NOMO-1 (cell line): ENCODE measurements around the gene INSIG1.
A peak's percentile ranks its signal among the peaks of the same experiment; 100 is the strongest.

ENCODE experiments used
- DNase-seq, 2 experiments: peaks; one replicate each; lab custom pipeline; 2025; ENCODE audit not compliant: unreplicated experiment in 2 of 2; lab: John Stamatoyannopoulos, UW

INSIG1 gene

DNA sequence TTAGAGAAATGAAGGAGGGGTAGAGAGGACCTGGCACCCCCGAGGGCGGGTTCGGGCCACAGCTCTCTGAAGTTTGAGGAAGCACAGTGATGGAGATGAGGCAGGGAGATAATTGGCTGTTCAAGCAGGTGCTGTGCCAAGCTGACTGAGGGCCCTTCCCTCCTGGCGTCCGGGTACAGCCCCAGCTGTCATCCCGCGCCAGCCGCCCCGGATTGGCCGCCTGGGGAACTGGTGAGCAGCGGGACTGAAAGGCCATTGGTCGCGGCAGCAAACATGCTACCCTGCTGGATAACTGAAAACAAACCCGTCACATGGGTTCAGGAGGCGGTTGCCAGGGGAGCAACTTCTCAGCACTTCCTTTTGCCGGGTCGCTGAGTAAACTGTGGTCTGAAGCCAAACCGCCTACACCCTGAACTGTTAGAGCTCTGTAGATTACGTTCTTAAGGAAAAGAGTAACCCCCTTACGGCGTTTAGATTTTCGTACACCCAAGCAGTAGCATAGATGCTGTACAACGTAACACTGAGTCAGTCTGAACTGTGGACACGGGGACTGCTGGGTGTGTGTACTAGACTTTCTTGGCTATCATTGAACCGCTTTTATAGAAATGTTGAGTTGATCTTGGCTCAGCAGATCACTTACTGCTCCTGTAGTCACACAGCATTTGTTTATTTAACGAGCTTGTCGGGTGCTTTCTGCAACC lies 1.3 kb downstream of the INSIG1 start:
- DNase-seq: peak; percentile 85

DNA sequence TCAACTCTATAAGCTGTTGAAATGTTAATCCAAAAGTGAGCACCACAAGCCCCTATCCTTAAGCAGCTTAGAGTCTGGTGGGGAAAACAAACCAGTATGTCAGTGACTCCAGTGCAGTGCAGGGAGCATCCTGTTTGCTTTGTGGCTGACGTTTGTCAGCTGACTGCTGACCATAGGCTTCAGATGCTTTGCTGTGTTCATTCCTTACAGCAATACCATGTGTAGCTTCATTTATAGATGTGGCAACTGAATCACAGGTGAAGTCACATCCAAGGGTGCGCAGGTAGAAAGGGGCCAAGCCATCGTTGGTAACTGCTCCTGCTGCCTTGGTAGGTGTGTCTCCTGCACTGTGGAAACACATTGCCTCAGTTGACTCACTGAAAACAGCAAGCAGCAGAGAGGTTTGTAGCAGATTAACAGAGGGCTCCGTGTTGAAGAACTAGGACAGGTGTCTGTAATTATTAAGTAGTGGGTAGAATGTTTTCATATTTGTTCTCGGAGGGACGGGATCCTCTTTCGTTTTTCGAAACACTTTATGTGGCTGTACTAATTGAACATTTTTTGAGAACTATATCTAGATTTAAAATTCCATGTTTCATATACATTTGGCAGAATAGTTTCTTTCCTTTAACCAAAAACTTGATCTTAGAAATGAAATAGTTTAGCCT lies 2.0 kb downstream of the INSIG1 start:
- no peak for DNase-seq

GRCh38 chr7:155300641-155301452 lies 3.2 kb downstream of the INSIG1 start:
- DNase-seq: no peak

GRCh38 chr7:155303039-155303593 lies 5.4 kb downstream of the INSIG1 start:
- no peak for DNase-seq

DNA sequence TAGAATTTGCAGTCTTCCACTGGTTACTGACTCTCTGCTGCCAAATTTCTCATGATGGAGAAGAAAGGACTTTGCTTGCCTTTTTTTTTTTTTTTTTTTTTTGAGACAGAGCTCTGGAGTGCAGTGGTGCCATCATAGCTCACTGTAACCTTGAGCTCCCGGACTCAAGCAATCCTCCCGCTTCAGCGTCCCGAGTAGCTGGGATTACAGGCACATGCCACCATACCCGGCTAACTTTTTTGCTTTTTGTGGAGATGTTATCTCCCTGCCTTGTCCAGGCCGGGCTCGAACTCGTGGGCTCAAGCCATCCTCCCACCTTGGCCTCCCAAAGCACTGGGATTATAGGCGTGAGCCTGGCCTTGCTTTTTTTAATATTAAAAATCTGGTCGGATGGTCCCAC lies 6.2 kb downstream of the INSIG1 start:
- DNase-seq: no peak

GRCh38 chr7:155305231-155305904 lies 7.7 kb downstream of the INSIG1 start:
- DNase-seq: no peak

DNA sequence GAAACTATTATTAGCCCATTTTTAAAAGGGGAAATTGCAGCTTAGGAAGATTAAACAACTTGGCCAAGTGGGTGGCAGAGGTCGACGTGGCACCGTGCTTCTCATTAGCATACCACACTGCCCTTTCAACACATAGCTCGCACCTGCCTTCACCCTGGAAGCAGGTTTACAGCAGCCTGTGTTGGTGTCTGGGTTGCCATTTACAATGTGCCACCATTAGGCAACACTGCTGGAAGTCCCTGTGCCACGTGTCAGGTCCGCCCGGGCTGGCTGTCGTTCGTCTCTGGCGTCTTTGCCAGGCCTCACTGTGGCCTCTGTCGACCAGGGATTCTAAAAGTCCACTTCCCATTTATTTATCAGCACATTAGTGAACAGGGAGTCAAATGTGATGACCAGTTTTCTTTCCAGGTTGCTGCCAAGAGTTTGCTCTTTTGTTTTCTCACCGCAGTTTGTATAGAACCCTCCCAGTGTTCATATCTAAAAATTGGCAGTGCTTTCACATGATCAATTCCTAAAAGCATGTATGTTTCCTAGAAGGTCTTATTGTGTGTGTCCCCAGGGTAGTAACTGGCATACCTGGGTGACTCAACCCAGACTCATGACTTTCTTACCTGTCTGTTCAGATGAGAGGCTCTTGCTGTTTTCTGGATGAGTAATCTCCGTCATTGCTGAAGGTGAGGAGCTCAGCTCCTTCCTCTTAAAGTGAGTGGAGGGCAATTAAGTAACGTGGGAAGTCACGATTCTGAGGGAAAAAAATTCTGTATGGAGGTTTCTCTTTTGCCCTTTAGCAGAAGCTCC lies 9.2 kb downstream of the INSIG1 start:
- DNase-seq: no peak

GRCh38 chr7:155308330-155309020 lies 10.8 kb downstream of the INSIG1 start:
- no peak for DNase-seq

- DNase-seq: no peak
Observed at GRCh38 chr7:155309021-155309338, 11.3 kb downstream of the INSIG1 start.

GRCh38 chr7:155310425-155311114 lies 12.9 kb downstream of the INSIG1 start:
- no peak for DNase-seq

- no peak for DNase-seq
Observed at GRCh38 chr7:155311826-155312537, 14.3 kb downstream of the INSIG1 start.

DNA sequence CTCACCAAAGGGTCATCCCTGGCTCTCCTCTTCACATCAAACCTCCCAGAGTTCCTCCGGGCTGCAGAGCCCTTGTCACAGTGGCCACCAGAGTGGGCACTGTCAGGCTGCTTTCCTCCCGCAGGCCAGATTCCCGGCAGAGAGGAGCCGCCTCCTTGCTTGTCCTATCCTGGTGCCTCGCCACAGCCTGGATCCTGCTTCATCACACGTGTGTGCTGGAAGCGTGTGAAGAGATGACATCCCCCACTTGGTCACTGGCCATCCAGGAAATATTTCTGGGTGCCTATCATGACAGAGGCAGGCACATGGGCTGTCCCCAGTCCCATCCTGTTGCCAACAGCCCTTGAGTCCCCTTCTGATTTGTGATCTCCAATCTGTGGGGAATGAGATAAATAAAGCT lies 15.0 kb downstream of the INSIG1 start:
- no peak for DNase-seq

GRCh38 chr7:155313096-155313495 lies 15.4 kb downstream of the INSIG1 start:
- DNase-seq: no peak

GRCh38 chr7:155315977-155316376 lies 18.3 kb downstream of the INSIG1 start:
- no peak for DNase-seq

DNA sequence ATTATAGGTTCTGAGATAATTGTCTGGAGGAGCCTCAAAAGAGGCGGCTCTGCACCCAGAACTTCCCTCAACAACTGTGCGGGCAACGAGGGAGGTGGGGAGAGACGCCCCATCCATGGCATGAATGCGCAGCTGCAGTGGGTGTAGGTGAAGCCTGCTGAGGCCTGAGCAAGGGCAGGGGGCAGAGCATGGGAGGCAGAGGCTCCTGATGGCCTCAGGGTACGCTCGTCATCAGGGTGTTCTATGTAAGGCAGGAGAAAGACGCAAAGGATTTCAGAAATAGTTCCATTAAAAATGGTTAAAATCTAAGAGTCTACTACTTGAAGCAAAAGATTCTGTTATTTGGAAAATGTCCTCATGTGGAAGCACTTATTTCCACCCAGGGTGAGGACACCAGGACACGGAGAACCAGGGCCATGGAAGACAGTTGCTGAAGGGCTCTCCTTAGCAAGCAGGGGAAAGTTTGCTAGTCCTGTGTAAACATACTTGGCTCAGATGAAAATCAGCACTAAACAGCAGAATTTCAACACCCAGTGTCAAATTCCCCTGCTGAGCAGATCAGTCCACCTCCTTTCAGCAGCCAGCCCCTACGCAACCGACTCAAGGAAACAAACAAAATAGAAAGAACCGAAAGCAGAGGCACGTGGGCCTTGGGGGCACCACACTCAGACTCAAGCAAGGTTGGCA lies 18.9 kb downstream of the INSIG1 start:
- no peak for DNase-seq

DNA sequence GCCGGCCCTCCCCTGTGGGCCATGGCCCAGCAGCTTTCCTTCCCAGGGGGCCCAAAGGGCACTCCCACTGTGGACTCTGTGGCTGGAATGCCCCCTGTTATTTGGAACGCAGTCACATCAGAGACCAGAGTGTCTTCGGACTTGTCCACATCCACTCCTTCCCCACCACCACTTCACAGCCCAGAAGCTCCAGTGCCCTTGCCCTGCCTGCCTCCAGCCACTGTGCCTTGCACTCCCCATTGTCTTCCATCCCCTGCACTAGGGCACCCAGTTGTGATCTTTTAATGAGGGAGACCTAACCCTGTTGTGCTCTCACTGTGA lies 19.4 kb downstream of the INSIG1 start:
- no peak for DNase-seq

GRCh38 chr7:155318245-155318644 lies 20.6 kb downstream of the INSIG1 start:
- DNase-seq: no peak

GRCh38 chr7:155322530-155322929 lies 24.9 kb downstream of the INSIG1 start:
- no peak for DNase-seq
